Right lobe of liver (tissue), 4 donors: Measurements from ENCODE around the gene WDPCP.

Experiments used
- POLR2A ChIP-seq: fragments of 450-650 bp; IDR thresholded peaks from one replicate; pipeline ENCODE4 v1.6.1; 2017; ENCODE audit warnings: antibody characterized with exemption, mild to moderate bottlenecking
- TF ChIP-seq, protein P1 (sequence below), 4 donors: fragments of 200-600 bp in 3 of 4; fragments of 450-650 bp in 1 of 4; IDR thresholded peaks; one replicate each; pipeline versions ENCODE4 v1.5.1 to v1.8.0; 2016 to 2022; ENCODE audit warnings: antibody characterized with exemption in 4 of 4, mild to moderate bottlenecking in 2 of 4
- donor health status: DM: no; HTN: no; CAD: no.
- donor health status: DM: no; HTN: no; CAD: no.
- donor health status: DM: no; HTN: yes; CAD: no.

DNA sequence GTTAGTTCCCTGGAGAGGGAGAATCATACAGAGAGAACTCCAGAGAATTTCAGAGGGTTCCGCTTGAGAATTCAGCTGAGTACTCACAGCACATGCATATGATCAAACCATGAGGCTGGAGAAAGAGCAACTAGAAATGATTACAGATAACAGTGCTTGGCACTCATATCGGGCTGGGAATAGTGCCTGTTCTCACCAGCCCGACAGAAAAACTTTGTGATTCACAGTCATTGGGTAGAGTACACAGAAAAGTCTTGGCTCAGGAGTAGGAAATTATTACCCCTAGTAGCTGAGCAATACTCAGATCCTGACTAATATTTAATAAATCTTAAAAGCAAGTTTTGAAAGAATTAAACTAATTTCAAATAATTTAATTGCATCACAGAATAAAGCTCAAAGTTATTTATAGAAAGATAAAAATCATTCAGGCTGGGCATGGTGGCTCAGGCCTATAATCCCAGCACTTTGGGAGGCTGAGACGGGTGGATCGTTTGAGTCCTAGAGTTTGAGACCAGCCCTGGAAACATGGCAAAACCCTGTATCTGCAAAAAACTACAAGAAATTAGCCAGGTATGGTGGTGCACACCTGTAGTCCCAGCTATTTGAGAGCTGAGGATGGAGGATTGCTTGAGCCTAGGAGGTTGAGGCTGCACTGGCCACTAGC lies 6.8 kb downstream of the WDPCP start:
- TF ChIP-seq, protein P1, sequence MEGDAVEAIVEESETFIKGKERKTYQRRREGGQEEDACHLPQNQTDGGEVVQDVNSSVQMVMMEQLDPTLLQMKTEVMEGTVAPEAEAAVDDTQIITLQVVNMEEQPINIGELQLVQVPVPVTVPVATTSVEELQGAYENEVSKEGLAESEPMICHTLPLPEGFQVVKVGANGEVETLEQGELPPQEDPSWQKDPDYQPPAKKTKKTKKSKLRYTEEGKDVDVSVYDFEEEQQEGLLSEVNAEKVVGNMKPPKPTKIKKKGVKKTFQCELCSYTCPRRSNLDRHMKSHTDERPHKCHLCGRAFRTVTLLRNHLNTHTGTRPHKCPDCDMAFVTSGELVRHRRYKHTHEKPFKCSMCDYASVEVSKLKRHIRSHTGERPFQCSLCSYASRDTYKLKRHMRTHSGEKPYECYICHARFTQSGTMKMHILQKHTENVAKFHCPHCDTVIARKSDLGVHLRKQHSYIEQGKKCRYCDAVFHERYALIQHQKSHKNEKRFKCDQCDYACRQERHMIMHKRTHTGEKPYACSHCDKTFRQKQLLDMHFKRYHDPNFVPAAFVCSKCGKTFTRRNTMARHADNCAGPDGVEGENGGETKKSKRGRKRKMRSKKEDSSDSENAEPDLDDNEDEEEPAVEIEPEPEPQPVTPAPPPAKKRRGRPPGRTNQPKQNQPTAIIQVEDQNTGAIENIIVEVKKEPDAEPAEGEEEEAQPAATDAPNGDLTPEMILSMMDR (IDR thresholded peaks at IDR 0.05): no peak
- no peak for TF ChIP-seq POLR2A
